Mesendoderm (in vitro differentiated cells): ENCODE results near the gene ZFYVE9.

Source experiments
- DNase-seq: peaks from one replicate; pipeline ENCODE4 v3.0.0; 2013
- H2AK5ac ChIP-seq: 2 replicates; pipeline ENCODE4 v1.6.1; 2013; ENCODE audit warnings: low read length, inconsistent platforms
- H2BK120ac ChIP-seq: 2 replicates; pipeline ENCODE4 v1.6.1; 2013; ENCODE audit warnings: low read depth, mild to moderate bottlenecking, low read length, moderate library complexity, mixed read lengths
- H2BK15ac ChIP-seq: replicated peaks from 2 replicates; pipeline ENCODE4 v1.6.1; 2013; ENCODE audit warnings: low read depth, mild to moderate bottlenecking, moderate library complexity
- H2BK5ac ChIP-seq: 2 replicates; pipeline ENCODE4 v1.6.1; 2013; ENCODE audit warnings: low read length, inconsistent platforms
- H3K18ac ChIP-seq: 2 replicates; pipeline ENCODE4 v1.6.1; 2013; ENCODE audit warnings: mild to moderate bottlenecking, low read length, mixed read lengths
- H3K23ac ChIP-seq: one replicate; pipeline ENCODE4 v1.6.1; 2013; ENCODE audit warnings: low read length
- H3K27ac ChIP-seq: 2 replicates; pipeline ENCODE4 v1.5.1; 2013; ENCODE audit warnings: low read depth, mild to moderate bottlenecking, inconsistent platforms, low read length, moderate library complexity
- H3K27me3 ChIP-seq: 2 replicates; pipeline ENCODE4 v1.6.1; 2013; ENCODE audit warnings: low read length, control low read depth, mild to moderate bottlenecking, inconsistent platforms; ENCODE audit not compliant: insufficient read depth, poor library complexity
- H3K36me3 ChIP-seq: 2 replicates; pipeline ENCODE4 v1.6.1; 2013; ENCODE audit warnings: low read length, inconsistent platforms; ENCODE audit not compliant: control insufficient read depth, insufficient read depth
- H3K4ac ChIP-seq: one replicate; pipeline ENCODE4 v1.6.1; 2013; ENCODE audit warnings: low read depth, mild to moderate bottlenecking, low read length, moderate library complexity
- H3K4me1 ChIP-seq: 2 replicates; pipeline ENCODE4 v1.6.1; 2013; ENCODE audit warnings: low read depth, low read length, inconsistent platforms; ENCODE audit not compliant: control insufficient read depth
- H3K4me2 ChIP-seq: 2 replicates; pipeline ENCODE4 v1.6.1; 2013; ENCODE audit warnings: low read length
- H3K4me3 ChIP-seq: 2 replicates; pipeline ENCODE4 v1.5.1; 2013; ENCODE audit warnings: mild to moderate bottlenecking, low read length
- H3K56ac ChIP-seq: one replicate; pipeline ENCODE4 v1.6.1; 2013; ENCODE audit warnings: low read length
- H3K79me1 ChIP-seq: 2 replicates; pipeline ENCODE4 v1.6.1; 2013; ENCODE audit warnings: low read length, inconsistent platforms
- H3K79me2 ChIP-seq: 2 replicates; pipeline ENCODE4 v1.6.1; 2013; ENCODE audit warnings: mild to moderate bottlenecking, low read length; ENCODE audit not compliant: control insufficient read depth, insufficient read depth
- H3K9ac ChIP-seq: 2 replicates; pipeline ENCODE4 v1.6.1; 2013; ENCODE audit warnings: low read length, inconsistent platforms
- H4K5ac ChIP-seq: one replicate; pipeline ENCODE4 v1.6.1; 2013; ENCODE audit warnings: low read length
- H4K8ac ChIP-seq: one replicate; pipeline ENCODE4 v1.6.1; 2013; ENCODE audit warnings: low read depth, mild to moderate bottlenecking, control low read depth, low read length, moderate library complexity
- WGBS: extraction: QIAGEN DNeasy Blood & Tissue Kit; methylation state at CpG from one replicate; pipeline ENCODE4 v1.1.7; 2013; ENCODE audit warnings: low lambda C conversion rate, missing lambda C conversion rate; ENCODE audit not compliant: insufficient coverage; ENCODE audit errors: extremely low coverage; 5-methylcytosine and 5-hydroxymethylcytosine counted together

Gene ZFYVE9

DNA sequence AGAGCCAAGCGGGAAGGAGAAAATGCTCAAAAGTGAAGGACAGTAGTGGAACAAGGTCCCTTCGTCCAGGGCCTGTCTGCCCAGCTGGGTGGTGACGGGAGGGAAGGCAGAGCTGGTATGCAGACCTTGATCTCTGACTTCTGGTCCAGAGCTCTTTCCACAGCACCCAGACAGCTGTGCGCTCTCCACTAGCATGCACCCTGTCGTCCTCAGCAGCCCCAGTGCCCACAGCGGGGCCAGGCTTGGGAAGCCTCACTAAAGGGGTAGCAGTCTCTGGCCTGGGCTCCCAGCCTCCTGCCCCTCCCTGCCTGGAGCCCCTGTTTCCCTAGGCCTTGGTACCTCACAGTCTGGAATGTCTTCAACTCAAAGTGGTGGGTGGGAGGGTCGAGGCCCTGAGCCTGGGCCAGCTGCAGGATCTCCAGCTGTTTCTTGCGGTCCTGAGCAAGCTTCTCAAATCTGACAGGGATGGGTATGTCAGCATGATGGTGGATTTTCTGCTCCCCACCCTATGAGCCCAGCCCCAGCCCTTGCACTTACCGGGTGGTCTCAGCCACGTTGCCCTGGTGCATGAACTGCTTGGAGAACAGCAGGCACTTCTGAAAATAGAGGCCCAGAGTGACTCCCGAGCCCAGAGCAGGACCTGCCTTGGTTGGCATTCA lies 214.1 kb downstream of the ZFYVE9 start:
- no peak overlapping the region for H3K23ac ChIP-seq
- H2BK15ac ChIP-seq = no peak overlapping the region
- no peak overlapping the region for H3K18ac ChIP-seq
- no peaks in the 10 kb centered on the region for H3K79me1 ChIP-seq
- no peak overlapping the region for H4K5ac ChIP-seq
- H3K4me3 ChIP-seq = no peak overlapping the region
- no peaks in the 10 kb centered on the region for H3K27me3 ChIP-seq
- peaks cover 2% of the 10 kb centered on the region for H3K4me1 ChIP-seq
- peaks cover 24% of the 10 kb centered on the region for H3K36me3 ChIP-seq
- no peak overlapping the region for H3K4me2 ChIP-seq
- WGBS = no CpG with 5 or more reads among the region's 11 CpGs
- H3K27ac ChIP-seq = no peak overlapping the region
- H2BK5ac ChIP-seq = no peak overlapping the region
- no peak for DNase-seq
- H4K8ac ChIP-seq = no peak overlapping the region
- no peak overlapping the region for H2BK120ac ChIP-seq
- H2AK5ac ChIP-seq = no peak overlapping the region
- no peaks in the 10 kb centered on the region for H3K79me2 ChIP-seq
- no peak overlapping the region for H3K9ac ChIP-seq
- H3K4ac ChIP-seq = no peak overlapping the region
- no peak overlapping the region for H3K56ac ChIP-seq

DNA sequence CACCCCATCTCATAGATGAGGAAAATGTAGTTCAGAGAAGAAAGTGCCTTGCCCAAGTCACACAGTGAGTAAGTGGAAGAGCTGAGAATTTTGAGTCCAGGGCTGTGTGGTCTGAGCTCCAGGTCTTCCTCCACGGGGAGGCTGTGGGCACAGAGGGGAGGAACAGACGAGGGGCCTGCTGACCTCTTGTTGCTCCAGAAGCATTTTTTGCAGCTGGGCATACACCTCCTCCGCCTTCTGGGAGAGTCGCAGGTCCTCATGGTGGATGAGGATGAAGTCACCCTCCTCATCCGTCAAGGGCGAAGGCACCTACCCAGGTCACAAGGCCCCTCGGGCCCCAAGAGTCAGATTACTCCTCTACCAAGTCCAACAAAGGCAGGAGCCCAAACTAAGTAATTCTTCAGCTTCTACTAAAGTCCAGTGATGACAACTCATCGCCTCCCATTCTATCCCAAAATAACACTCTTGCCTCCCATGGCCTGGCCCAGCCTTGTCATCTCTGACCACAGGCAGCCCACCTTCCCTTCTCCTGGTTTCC lies 215.0 kb downstream of the ZFYVE9 start:
- no peak overlapping the region for H2BK120ac ChIP-seq
- no peak overlapping the region for H3K56ac ChIP-seq
- no peak overlapping the region for H3K27ac ChIP-seq
- no peak overlapping the region for H2BK15ac ChIP-seq
- no peak overlapping the region for H3K4me2 ChIP-seq
- no peak overlapping the region for H3K4me3 ChIP-seq
- no peak overlapping the region for H2BK5ac ChIP-seq
- H3K79me1 ChIP-seq = no peaks in the 10 kb centered on the region
- H4K8ac ChIP-seq = no peak overlapping the region
- no peak overlapping the region for H2AK5ac ChIP-seq
- no peaks in the 10 kb centered on the region for H3K4me1 ChIP-seq
- H4K5ac ChIP-seq = no peak overlapping the region
- WGBS = no CpG with 5 or more reads among the region's 8 CpGs
- H3K36me3 ChIP-seq = peaks cover 24% of the 10 kb centered on the region
- H3K23ac ChIP-seq = no peak overlapping the region
- no peak overlapping the region for H3K18ac ChIP-seq
- no peaks in the 10 kb centered on the region for H3K27me3 ChIP-seq
- no peaks in the 10 kb centered on the region for H3K79me2 ChIP-seq
- DNase-seq = no peak
- no peak overlapping the region for H3K4ac ChIP-seq
- H3K9ac ChIP-seq = no peak overlapping the region

DNA sequence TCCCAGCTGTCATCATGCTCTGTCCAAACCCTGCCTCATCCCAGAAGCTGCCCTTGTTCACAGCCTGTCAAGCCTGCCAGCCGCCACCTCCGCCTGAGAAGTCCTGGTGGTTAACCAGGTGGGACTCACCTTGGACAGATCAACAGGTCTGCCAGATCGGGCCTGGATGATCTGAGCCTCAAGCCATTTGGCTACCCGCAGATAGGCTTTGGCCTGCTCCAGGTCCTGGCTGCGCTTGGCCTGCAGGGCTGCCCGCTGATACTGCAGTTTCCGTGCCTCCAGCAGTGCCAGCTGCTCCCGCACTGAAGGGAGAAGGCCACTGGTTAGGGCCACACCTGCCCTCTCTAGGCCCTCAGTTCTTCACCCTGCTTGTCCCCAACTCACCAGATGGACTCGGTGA lies 215.5 kb downstream of the ZFYVE9 start:
- Histone ChIP-seq H3K27me3 (no peaks in the 10 kb centered on the region), H3K4me2 (no peak overlapping the region), H4K8ac (no peak overlapping the region), H4K5ac (no peak overlapping the region), H3K4me1 (no peaks in the 10 kb centered on the region), H3K79me2 (no peaks in the 10 kb centered on the region), H3K56ac (no peak overlapping the region), H3K4ac (no peak overlapping the region), H2BK5ac (no peak overlapping the region), H3K36me3 (peaks cover 28% of the 10 kb centered on the region), H3K18ac (no peak overlapping the region), H2BK120ac (no peak overlapping the region), H2AK5ac (no peak overlapping the region), H3K23ac (no peak overlapping the region), H3K9ac (no peak overlapping the region), H3K27ac (no peak overlapping the region), H3K79me1 (peaks cover under 1% of the 10 kb centered on the region), H3K4me3 (no peak overlapping the region), H2BK15ac (no peak overlapping the region)
- no CpG with 5 or more reads among the region's 9 CpGs for WGBS
- DNase-seq = no peak

DNA sequence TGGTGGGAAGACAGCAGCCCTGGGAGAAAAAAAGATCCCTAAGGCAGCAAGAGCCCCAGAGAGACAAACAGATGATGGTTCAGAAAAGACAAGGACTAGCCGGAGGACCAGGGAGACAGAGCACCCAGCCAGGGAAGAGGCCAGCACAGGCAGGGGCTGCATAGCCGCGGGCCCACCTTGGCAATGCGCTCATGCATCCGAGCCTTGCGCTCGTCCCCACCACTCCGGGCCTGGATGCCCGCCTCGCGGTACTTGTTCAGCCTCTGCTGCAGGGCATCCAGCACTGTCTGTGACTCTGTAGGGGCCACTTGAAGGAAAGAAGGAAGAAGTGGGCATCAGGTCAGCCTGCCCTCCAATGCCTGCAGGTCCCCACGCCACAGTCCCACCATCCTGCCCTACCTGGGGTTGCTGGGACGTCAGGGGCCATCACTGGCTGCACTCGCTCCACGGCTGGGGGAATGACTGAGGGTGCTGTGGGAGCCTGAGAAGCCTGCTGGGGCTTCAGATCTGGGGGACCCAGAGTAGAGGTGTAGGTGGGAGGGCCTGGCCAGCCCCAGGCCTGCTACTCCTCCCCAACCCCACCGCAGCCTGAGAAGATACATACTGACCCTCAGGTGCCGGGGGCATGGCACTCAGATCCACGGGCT lies 217.1 kb downstream of the ZFYVE9 start:
- H2AK5ac ChIP-seq = no peak overlapping the region
- H3K27me3 ChIP-seq = no peaks in the 10 kb centered on the region
- no peak overlapping the region for H3K9ac ChIP-seq
- no peak overlapping the region for H3K4me3 ChIP-seq
- H2BK15ac ChIP-seq = no peak overlapping the region
- H3K4me2 ChIP-seq = no peak overlapping the region
- no peaks in the 10 kb centered on the region for H3K4me1 ChIP-seq
- WGBS = no CpG with 5 or more reads among the region's 18 CpGs
- H2BK120ac ChIP-seq = no peak overlapping the region
- H3K79me2 ChIP-seq = no peaks in the 10 kb centered on the region
- no peak overlapping the region for H3K23ac ChIP-seq
- H3K27ac ChIP-seq = no peak overlapping the region
- no peak overlapping the region for H2BK5ac ChIP-seq
- DNase-seq = no peak
- no peak overlapping the region for H3K18ac ChIP-seq
- peaks cover 27% of the 10 kb centered on the region for H3K36me3 ChIP-seq
- H3K4ac ChIP-seq = no peak overlapping the region
- H4K5ac ChIP-seq = no peak overlapping the region
- no peak overlapping the region for H4K8ac ChIP-seq
- H3K56ac ChIP-seq = no peak overlapping the region
- peaks cover 3% of the 10 kb centered on the region for H3K79me1 ChIP-seq

DNA sequence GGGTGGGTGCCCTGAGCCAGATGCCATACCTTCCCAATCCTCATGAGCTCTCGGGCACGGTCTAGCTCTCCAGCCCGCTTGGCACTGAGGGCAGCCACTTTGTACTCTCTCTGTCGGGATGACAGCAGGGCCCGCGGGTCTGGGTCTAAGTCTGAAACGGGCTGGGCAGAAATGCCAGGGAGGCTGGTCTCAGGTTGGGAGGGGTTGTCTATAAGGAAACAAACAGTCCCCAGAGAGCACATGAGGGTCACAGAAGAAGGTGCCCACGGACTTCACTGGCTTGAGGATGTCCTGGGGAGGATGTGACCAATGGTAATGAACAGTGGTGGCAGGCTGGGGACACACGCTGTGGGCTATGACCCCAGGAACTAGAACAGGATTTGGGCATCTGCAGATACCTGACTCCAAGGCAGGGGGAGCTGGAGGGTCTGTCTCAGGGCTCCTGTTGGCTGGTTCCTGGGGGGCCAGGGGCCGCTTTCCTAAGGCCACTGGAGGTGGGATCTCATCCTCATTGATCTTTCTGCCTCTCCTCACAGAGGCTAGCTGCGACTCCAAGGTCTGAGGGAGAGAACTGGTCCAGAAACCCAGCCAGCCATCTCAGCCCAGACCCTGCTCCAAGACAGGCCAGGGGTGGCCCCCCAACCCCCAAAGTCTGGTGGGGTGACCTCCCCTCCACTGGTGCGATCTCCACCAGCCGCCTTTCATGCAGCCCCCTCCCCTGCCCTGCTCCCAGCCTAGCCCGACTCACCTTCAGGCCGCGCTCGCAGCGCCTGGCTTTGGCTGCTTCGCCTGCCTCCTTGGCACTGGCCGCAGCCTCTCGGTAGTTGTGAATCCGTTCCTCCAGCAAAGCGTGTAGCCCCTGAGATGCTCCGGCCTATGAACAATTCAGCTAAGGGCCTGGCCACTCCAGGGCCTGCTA lies 218.0 kb downstream of the ZFYVE9 start:
- H2BK15ac ChIP-seq = no peak overlapping the region
- H3K56ac ChIP-seq = no peak overlapping the region
- no CpG with 5 or more reads among the region's 24 CpGs for whole genome bisulfite sequencing
- no peak overlapping the region for H2AK5ac ChIP-seq
- DNase-seq = no peak
- no peak overlapping the region for H3K4ac ChIP-seq
- H3K79me1 ChIP-seq = peaks cover 11% of the 10 kb centered on the region
- H2BK120ac ChIP-seq = no peak overlapping the region
- H4K5ac ChIP-seq = no peak overlapping the region
- H3K4me2 ChIP-seq = no peak overlapping the region
- no peak overlapping the region for H3K27ac ChIP-seq
- H4K8ac ChIP-seq = no peak overlapping the region
- H2BK5ac ChIP-seq = no peak overlapping the region
- H3K23ac ChIP-seq = no peak overlapping the region
- no peak overlapping the region for H3K18ac ChIP-seq
- peaks cover 7% of the 10 kb centered on the region for H3K79me2 ChIP-seq
- peaks cover 24% of the 10 kb centered on the region for H3K36me3 ChIP-seq
- H3K27me3 ChIP-seq = no peaks in the 10 kb centered on the region
- no peak overlapping the region for H3K9ac ChIP-seq
- no peak overlapping the region for H3K4me3 ChIP-seq
- peaks cover 3% of the 10 kb centered on the region for H3K4me1 ChIP-seq
